ENCODE data around the gene RFX1.

RFX1 gene

GRCh38 chr19:13996928-13997630, 9.0 kb downstream of the RFX1 start:
- DNase-seq (ENCODE audit: low read depth) = no peak
- H3K4me3 ChIP-seq (ENCODE audit: control insufficient read depth, low read depth, low read length) = no peak overlapping the region
- TF ChIP-seq CTCF (IDR thresholded peaks at IDR 0.05; ENCODE audit: control insufficient read depth, insufficient read depth, low read depth, low read length, missing control alignments) = no peak

DNA sequence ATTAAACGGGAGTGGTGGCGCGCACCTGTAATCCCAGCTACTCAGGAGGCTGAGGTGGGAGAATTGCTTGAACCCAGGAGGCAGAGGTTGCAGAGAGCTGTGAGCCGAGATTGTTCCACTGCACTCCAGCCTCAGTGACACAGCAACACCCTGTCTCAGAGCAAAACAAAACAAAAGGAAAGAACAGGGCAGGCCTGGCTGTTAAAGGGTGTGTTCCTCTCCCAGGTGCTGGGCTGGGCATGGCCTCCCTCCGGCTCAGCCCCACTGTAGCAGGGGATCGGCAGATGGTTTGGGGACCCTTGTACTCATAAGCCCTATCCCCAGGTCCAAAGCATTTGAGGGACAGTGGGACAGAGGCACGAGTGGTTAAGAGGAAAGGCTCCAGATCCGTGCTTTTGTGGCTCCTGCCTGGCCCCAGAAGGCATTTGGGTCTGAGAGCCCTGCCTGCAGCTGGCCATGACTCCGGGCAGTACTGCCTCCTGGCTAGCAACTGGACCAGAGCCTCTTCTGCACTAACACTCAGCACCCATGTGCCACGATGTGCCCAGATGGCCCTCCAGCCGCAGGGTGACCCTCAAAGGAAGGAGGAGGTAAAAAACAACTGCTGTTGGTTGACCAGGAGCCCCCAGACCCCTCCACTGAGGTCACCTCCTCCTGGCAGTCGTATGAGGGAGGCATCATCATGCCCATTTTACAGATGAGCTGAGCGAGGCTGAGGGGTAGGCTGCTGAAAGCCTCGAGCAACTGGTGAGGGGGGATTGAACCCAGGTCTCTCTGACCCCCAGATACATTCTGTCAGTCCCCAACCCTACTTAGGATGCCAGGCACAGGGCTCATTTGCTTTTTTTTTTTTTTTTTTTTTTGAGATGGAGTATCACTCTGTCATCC, 10.0 kb downstream of the RFX1 start:
- H3K4me3 ChIP-seq (ENCODE audit: control insufficient read depth, low read depth, low read length) = no peak overlapping the region
- TF ChIP-seq CTCF (IDR thresholded peaks at IDR 0.05; ENCODE audit: control insufficient read depth, insufficient read depth, low read depth, low read length, missing control alignments) = no peak
- DNase-seq (ENCODE audit: low read depth) = no peak

DNA sequence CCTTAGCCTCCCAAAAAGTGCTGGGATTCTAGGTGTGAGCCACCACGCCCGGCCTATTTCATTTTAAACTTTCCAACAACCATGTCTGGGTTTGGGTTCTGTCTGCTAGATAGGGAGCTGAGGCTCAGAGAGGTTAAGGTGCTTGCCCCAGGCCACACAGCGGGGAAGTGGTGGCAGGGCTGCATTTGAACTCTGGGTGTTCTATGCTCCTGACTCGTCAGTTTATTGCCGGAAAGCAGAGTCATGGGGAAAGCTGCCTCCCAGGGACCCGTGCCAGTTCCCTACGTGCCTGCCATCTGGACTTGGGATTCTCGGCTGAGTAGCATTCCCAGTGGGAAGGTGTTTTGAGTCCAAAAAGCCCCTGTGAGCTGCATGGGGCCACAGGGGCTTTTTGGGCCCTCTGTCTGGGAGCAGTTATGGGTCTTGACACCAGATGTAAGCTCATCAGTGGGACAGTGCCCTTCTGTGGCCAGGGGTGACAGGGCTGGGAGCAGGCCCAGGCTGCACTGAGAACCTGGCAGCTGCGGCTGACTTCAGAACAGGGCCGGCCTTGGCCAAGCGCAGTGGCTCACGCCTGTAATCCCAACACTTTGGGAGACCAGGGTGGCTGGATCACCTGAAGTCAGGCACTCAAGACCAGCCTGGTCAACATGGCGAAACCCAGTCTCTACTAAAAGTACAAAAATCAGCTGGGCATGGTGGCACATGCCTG, 10.9 kb downstream of the RFX1 start:
- no peak overlapping the region for H3K4me3 ChIP-seq (ENCODE audit: control insufficient read depth, low read depth, low read length)
- DNase-seq (ENCODE audit: low read depth) = no peak
- no peak for TF ChIP-seq CTCF (IDR thresholded peaks at IDR 0.05; ENCODE audit: control insufficient read depth, insufficient read depth, low read depth, low read length, missing control alignments)

- DNase-seq (ENCODE audit: low read depth) = no peak
- H3K4me3 ChIP-seq (ENCODE audit: control insufficient read depth, low read depth, low read length) = no peak overlapping the region
- TF ChIP-seq CTCF (IDR thresholded peaks at IDR 0.05; ENCODE audit: control insufficient read depth, insufficient read depth, low read depth, low read length, missing control alignments) = no peak
Measured at GRCh38 chr19:13993590-13994300, 12.4 kb downstream of the RFX1 start.

DNA sequence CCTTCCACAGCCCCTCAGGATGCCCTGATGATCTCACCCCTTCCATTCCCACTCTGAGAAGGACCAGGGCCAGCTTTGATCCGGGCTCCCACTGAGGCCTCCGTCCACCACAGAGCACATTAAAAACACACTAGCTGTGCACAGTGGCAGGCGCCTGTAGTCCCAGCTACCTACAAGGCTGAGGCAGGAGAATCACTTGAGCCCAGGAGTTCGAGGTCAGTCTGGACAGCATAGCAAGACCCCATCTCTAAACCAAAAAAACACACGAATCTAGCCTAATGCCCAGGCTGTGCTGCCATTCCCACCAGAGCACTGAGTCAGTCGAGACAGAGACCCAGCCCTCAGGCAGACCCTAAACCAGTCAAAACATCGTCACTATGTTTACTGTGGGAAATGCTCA, 14.1 kb downstream of the RFX1 start:
- no peak for TF ChIP-seq CTCF (IDR thresholded peaks at IDR 0.05; ENCODE audit: control insufficient read depth, insufficient read depth, low read depth, low read length, missing control alignments)

DNA sequence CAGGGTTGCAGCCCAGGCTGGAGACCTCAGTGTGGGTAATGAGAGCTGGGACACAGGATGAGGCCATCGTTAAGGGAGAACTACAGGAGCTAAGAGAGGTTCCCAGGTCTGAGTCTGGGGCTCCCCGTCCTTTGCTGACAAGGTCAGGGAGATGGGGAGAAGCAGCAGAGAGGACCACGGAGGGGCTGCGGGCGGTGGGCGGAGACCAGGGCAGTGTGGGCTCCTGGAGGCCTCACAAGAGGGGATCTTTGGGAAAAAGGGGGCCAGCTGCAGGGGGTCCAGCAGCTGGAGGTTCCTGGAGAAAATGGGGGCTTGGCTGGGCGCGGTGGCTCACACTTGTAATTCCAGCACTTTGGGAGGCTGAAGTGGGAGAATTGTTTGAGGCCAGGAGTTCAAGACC, 16.0 kb downstream of the RFX1 start:
- no peak overlapping the region for H3K4me3 ChIP-seq (ENCODE audit: control insufficient read depth, low read depth, low read length)
- TF ChIP-seq CTCF (IDR thresholded peaks at IDR 0.05; ENCODE audit: control insufficient read depth, insufficient read depth, low read depth, low read length, missing control alignments) = no peak
- DNase-seq (ENCODE audit: low read depth) = no peak

More for the DNA sequence above, 14.1 kb downstream of the RFX1 start:
- no peak for DNase-seq (ENCODE audit: low read depth)
- H3K4me3 ChIP-seq (ENCODE audit: control insufficient read depth, low read depth, low read length) = no peak overlapping the region

Data from AG09309 (cell line).